AG04449 (cell line): ENCODE data around the gene CCDC117.
A peak's percentile ranks its signal among the peaks of the same experiment; 100 is the strongest.
"Not testable (repeated sequence)": the region's sequence is repeated elsewhere in the genome, so short reads cannot be mapped to it uniquely, and the experiment has no call there.

Source experiments
- CTCF ChIA-PET: fragments of 350-600 bp; formaldehyde crosslinking; extraction: SDS; loops from one replicate; lab custom pipeline; 2021; ENCODE audit warnings: antibody characterized with exemption; lab: Yijun Ruan, JAX
- POLR2A ChIA-PET: fragments of 400-600, 350-600 bp; formaldehyde crosslinking; extraction: SDS; loops from one replicate; lab custom pipeline; 2020; ENCODE audit warnings: antibody characterized with exemption, inconsistent platforms; lab: Yijun Ruan, JAX
- DNase-seq: peaks from one replicate; pipeline ENCODE4 v3.0.0-alpha.2; 2010; ENCODE audit warnings: low read depth, low spot score
- H3K4me3 ChIP-seq: 2 replicates; pipeline ENCODE4 v1.5.1; 2011; ENCODE audit warnings: low read depth, mild to moderate bottlenecking, control low read depth, low read length
- CTCF ChIP-seq: IDR thresholded peaks from one replicate; pipeline ENCODE4 v1.5.1; 2011; ENCODE audit warnings: mild to moderate bottlenecking, moderate library complexity, low read length, control low read depth, inconsistent platforms; ENCODE audit not compliant: insufficient read depth; ENCODE audit errors: missing control alignments

The CCDC117 gene

GRCh38 chr22:28799606-28800307 is 27.3 kb downstream of the CCDC117 start:
- CTCF ChIA-PET: interaction anchor here (1.1 to 2.7 kb wide), 4 partner anchors 10 to 446 kb away, joined by 3 to 12 read pairs (median 4); no protein-coding TSS in a partner anchor
- TF ChIP-seq CTCF: no peak
- DNase-seq: no peak
- POLR2A ChIA-PET: interaction anchor here (0.9 to 2.9 kb wide), 9 partner anchors 9 to 356 kb away, joined by 3 to 15 read pairs (median 5); partner anchors contain the start of genes CCDC117 and TTC28
- H3K4me3 ChIP-seq: peak overlapping the region; percentile 59

- CTCF ChIA-PET: interaction anchor here (1.7 to 2.7 kb wide), 2 partner anchors 16 to 200 kb away, joined by 5 to 12 read pairs; no protein-coding TSS in a partner anchor
- TF ChIP-seq CTCF: no peak
- POLR2A ChIA-PET: interaction anchor here (0.8 to 2.9 kb wide), 11 partner anchors 9 to 357 kb away, joined by 3 to 15 read pairs (median 5); partner anchors contain the start of genes CCDC117 and TTC28
- H3K4me3 ChIP-seq: peak within 1 kb of the TSS; percentile 59
- peak; percentile 63 for DNase-seq
Measured at GRCh38 chr22:28800308-28801041, 28.0 kb downstream of the CCDC117 start, which contains the start of gene XBP1. XBP1 (minus strand) TSS chr22:28800569.

- DNase-seq: no peak
- H3K4me3 ChIP-seq: no peak overlapping the region; the same call in 1 of the 2 replicates
- ChIA-PET CTCF (interaction anchor here (1.7 to 3.0 kb wide), 4 partner anchors 10 to 201 kb away, joined by 5 to 12 read pairs (median 9); no protein-coding TSS in a partner anchor), POLR2A (interaction anchor here (0.7 kb wide), 1 partner anchor 659 kb away, joined by 3 read pairs; no protein-coding TSS in a partner anchor)
- no peak for TF ChIP-seq CTCF
Measured at GRCh38 chr22:28801845-28802594, 29.5 kb downstream of the CCDC117 start.

GRCh38 chr22:28802595-28803123 is 30.2 kb downstream of the CCDC117 start:
- DNase-seq: no peak
- POLR2A ChIA-PET: interaction anchor here (0.7 kb wide), 2 partner anchors 161 to 660 kb away, joined by 3 to 4 read pairs; no protein-coding TSS in a partner anchor
- CTCF ChIA-PET: interaction anchor here (1.1 to 3.0 kb wide), 5 partner anchors 10 to 202 kb away, joined by 3 to 12 read pairs (median 7); no protein-coding TSS in a partner anchor

GRCh38 chr22:28805426-28805825 is 32.9 kb downstream of the CCDC117 start:
- DNase-seq, CTCF ChIA-PET, POLR2A ChIA-PET, H3K4me3 ChIP-seq: not testable (repeated sequence)

More at GRCh38 chr22:28802595-28803123, 30.2 kb downstream of the CCDC117 start:
- H3K4me3 ChIP-seq: no peak overlapping the region
- no peak for TF ChIP-seq CTCF
